Erythroblast (primary cell): ENCODE results near the gene MKLN1.

Experiments
- GATA1 ChIP-seq: IDR thresholded peaks from 2 replicates; pipeline ENCODE4 v1.6.1; 2011; ENCODE audit warnings: low read depth, mild to moderate bottlenecking, control low read depth, low read length, moderate library complexity
- POLR2A ChIP-seq: IDR thresholded peaks from 2 replicates; pipeline ENCODE4 v1.6.1; 2011; ENCODE audit warnings: mild to moderate bottlenecking, low read length

GRCh38 chr7:131321656-131322055, 6.0 kb upstream of the MKLN1 start:
- no peak for TF ChIP-seq POLR2A
- TF ChIP-seq GATA1: no peak
